Measurements from ENCODE around the gene GRIN1.

GRCh38 chr9:137148242-137148641, 9.3 kb downstream of the GRIN1 start:
- TF ChIP-seq CTCF (IDR thresholded peaks at IDR 0.05; ENCODE audit: low read length) (no peak), EZH2 (IDR thresholded peaks at IDR 0.05; ENCODE audit: borderline replicate concordance, low read length) (no peak)

Measured in OCI-LY1 (cell line).